MCF 10A (cell line): ENCODE measurements around the gene KIRREL3. TPM values are rescaled to one million over a fixed set of nuclear protein-coding genes. Genes with fewer than 3 reads are reported as not detected.

ENCODE experiments used
- BruUV-seq: library from RNA; stranded (reverse); fragments of 400-500 nt; replicated peaks from 2 replicates; lab custom pipeline; 2021; lab: Mats Ljungman, UMichigan
- CTCF ChIA-PET: fragments of 300-600 bp; sonication (Branson Sonifier 250); formaldehyde crosslinking; extraction: SDS; loops from one replicate; lab custom pipeline; 2021; ENCODE audit warnings: antibody characterized with exemption, inconsistent platforms; lab: Yijun Ruan, JAX
- POLR2A ChIA-PET: fragments of 300-600, 350-650 bp; sonication (Branson Sonifier 250); formaldehyde crosslinking; extraction: SDS; loops from one replicate; lab custom pipeline; 2020; ENCODE audit warnings: antibody characterized with exemption, inconsistent platforms; lab: Yijun Ruan, JAX
- DNase-seq: peaks from one replicate; pipeline ENCODE4 v3.0.0-alpha.2; 2018; ENCODE audit not compliant: unreplicated experiment
- H3K27ac Mint-ChIP-seq: one replicate; pipeline ENCODE4 v1.8.0; 2022; ENCODE audit warnings: mild to moderate bottlenecking, low read depth, mixed read lengths; ENCODE audit not compliant: unreplicated experiment
- H3K27me3 Mint-ChIP-seq: one replicate; pipeline ENCODE4 v1.8.0; 2022; ENCODE audit warnings: mixed read lengths; ENCODE audit not compliant: insufficient read depth, unreplicated experiment
- H3K36me3 Mint-ChIP-seq: one replicate; pipeline ENCODE4 v1.8.0; 2022; ENCODE audit warnings: mild to moderate bottlenecking, moderate library complexity, mixed read lengths; ENCODE audit not compliant: insufficient read depth, unreplicated experiment
- H3K4me1 Mint-ChIP-seq: one replicate; pipeline ENCODE4 v1.8.0; 2022; ENCODE audit warnings: mixed read lengths; ENCODE audit not compliant: insufficient read depth, unreplicated experiment
- H3K4me3 Mint-ChIP-seq: one replicate; pipeline ENCODE4 v1.8.0; 2022; ENCODE audit warnings: mild to moderate bottlenecking, moderate library complexity, mixed read lengths; ENCODE audit not compliant: unreplicated experiment
- H3K9me3 Mint-ChIP-seq: one replicate; pipeline ENCODE4 v1.8.0; 2022; ENCODE audit warnings: mixed read lengths; ENCODE audit not compliant: unreplicated experiment
- CTCF ChIP-seq: fragments of 200-600 bp; IDR thresholded peaks from one replicate; pipeline ENCODE4 v1.8.0; 2022; ENCODE audit warnings: antibody characterized with exemption, mild to moderate bottlenecking; ENCODE audit not compliant: unreplicated experiment
- intact Hi-C: fragments of 100-400 bp; cut with micrococcal nuclease; formaldehyde crosslinking; loops from 2 replicates; pipeline ENCODE4 v1.14.1; 2022
- total RNA-seq: library from RNA; stranded (reverse); gene quantifications from 2 replicates; pipeline ENCODE4 v1.2.3, GENCODE V29; 2022

The KIRREL3 gene
- total RNA-seq, 1 experiment from 2014 or later, result not detected

DNA sequence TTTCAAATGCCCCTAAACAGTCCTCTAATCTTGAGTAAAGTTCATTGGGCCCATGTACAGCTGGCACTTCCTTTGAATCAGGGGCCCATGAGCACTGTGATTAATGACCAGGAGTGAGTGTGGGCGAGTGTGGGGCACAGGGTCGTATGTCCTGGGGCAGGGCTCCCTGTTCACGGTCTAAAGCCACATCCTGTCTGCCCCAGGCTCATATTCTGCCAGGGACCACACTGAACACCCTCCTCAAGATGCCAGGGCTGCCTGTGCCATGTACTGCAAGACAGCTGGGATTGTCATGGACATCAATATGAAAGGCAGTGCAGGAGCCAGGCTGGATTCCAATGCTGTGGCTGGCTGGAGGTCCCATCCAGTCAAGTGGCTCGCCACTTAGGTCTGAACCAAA lies 130.5 kb downstream of the KIRREL3 start:
- no peaks in the 10 kb centered on the region for H3K36me3 Mint-ChIP-seq
- POLR2A ChIA-PET, result no interaction called here
- no peaks in the 10 kb centered on the region for H3K27me3 Mint-ChIP-seq
- CTCF ChIA-PET, result interaction anchor here (0.6 to 1.2 kb wide), 3 partner anchors 14 to 624 kb away, joined by 3 read pairs; no protein-coding TSS in a partner anchor
- no peak for TF ChIP-seq CTCF
- H3K27ac Mint-ChIP-seq, result no peak overlapping the region
- H3K4me3 Mint-ChIP-seq, result no peak overlapping the region
- no peaks in the 10 kb centered on the region for H3K4me1 Mint-ChIP-seq
- DNase-seq, result no peak
- peaks cover 29% of the 10 kb centered on the region for H3K9me3 Mint-ChIP-seq
- intact Hi-C loops, result no loop called here
- BruUV-seq, result no TSS peak

DNA sequence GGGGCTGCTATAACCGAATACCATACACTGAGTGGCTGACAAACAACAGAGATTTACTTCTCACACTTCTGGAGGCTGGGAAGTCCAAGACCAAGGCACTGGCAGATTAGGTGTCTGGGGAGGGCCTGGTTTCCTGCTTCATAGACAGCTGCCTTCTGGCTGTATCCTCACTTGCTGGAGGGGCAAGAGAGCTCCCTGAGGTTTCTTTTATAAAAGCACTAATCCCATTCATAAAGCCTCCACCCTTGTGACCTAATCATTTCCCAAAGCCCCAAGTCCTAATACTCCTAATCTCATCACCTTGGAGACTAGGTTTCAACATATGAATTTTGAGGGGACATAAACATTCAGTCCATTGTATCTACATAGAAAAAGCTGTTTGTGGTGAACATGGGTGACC lies 131.8 kb downstream of the KIRREL3 start:
- POLR2A ChIA-PET, result no interaction called here
- CTCF ChIA-PET, result no interaction called here
- H3K4me3 Mint-ChIP-seq, result no peak overlapping the region
- peaks cover 22% of the 10 kb centered on the region for H3K9me3 Mint-ChIP-seq
- no peak overlapping the region for H3K27ac Mint-ChIP-seq
- TF ChIP-seq CTCF, result no peak
- intact Hi-C loops, result no loop called here
- no peak for DNase-seq
- no peaks in the 10 kb centered on the region for H3K27me3 Mint-ChIP-seq
- H3K36me3 Mint-ChIP-seq, result no peaks in the 10 kb centered on the region
- no TSS peak for BruUV-seq
- no peaks in the 10 kb centered on the region for H3K4me1 Mint-ChIP-seq

DNA sequence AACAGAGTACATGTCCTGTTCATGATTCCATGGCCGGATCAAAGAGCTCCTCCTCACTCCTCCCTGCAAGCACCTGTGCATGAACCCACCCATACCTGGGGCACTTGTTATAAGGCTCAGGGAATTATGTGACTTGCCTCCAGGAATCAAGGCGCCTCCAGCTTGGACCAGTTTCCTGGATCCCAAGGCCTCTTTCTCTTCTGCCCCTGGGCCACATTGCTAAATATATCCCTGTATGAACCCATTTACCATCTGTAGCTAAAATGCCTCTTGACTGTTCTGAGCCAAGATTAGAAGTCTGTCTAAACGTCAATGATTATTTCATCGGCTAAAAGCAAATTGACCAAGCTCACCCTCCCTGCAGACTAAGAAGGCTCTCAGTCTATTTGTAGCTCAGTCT lies 135.6 kb downstream of the KIRREL3 start:
- H3K27me3 Mint-ChIP-seq, result no peaks in the 10 kb centered on the region
- BruUV-seq, result no TSS peak
- ChIA-PET CTCF (interaction anchor here (0.8 kb wide), 1 partner anchor 85 kb away, joined by 3 read pairs; no protein-coding TSS in a partner anchor), POLR2A (no interaction called here)
- peaks cover 28% of the 10 kb centered on the region for H3K9me3 Mint-ChIP-seq
- TF ChIP-seq CTCF, result no peak
- no peak overlapping the region for H3K4me3 Mint-ChIP-seq
- no peaks in the 10 kb centered on the region for H3K36me3 Mint-ChIP-seq
- DNase-seq, result no peak
- no peak overlapping the region for H3K27ac Mint-ChIP-seq
- H3K4me1 Mint-ChIP-seq, result no peaks in the 10 kb centered on the region
- intact Hi-C loops, result no loop called here

DNA sequence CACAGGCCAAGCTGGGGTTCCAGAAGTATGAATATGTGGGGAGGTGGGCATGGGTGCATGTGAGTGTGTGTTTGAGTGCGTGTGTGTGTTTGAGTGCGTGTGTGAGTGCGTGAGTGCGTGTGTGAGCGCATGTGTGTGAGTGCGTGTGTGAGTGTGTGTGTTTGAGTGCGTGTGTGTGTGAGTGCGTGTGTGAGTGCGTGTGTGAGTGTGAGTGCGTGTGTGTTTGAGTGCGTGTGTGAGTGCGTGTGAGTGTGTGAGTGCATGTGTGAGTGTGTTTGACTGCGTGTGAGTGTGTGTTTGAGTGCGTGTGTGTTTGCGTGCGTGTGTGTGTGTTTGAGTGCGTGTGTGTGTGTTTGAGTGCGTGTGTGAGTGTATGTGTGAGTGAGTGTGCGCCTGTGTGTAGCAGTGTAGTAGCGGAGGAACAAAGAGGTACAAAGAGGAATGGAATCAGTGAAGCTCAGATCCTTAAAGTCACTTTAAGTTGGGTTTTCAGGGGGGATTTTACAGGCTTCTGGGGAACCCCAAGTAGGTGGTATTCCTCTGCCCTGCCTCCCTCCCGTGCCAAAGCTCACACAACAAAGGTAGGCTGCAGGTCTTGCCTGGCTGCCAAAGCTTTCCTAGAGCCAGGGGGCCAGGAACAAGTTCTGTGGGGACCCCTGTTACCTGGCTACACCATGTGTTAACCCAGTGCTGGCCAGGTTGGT lies 137.1 kb downstream of the KIRREL3 start:
- Mint-ChIP-seq H3K4me3 (no peak overlapping the region), H3K4me1 (no peaks in the 10 kb centered on the region), H3K27ac (no peak overlapping the region), H3K27me3 (no peaks in the 10 kb centered on the region), H3K36me3 (no peaks in the 10 kb centered on the region), H3K9me3 (peaks cover 36% of the 10 kb centered on the region)
- ChIA-PET POLR2A (no interaction called here), CTCF (no interaction called here)
- no peak for TF ChIP-seq CTCF
- intact Hi-C loops, result no loop called here
- no TSS peak for BruUV-seq
- DNase-seq, result no peak
